ENCODE measurements around the gene MRPL24. TPM values are rescaled to one million over a fixed set of nuclear protein-coding genes. Genes with fewer than 3 reads are reported as not detected.
A peak's percentile ranks its signal among the peaks of the same experiment; 100 is the strongest.

The MRPL24 gene
- total and polyA plus RNA-seq, 4 donors = 26.7 to 120 (median 79.5) TPM

DNA sequence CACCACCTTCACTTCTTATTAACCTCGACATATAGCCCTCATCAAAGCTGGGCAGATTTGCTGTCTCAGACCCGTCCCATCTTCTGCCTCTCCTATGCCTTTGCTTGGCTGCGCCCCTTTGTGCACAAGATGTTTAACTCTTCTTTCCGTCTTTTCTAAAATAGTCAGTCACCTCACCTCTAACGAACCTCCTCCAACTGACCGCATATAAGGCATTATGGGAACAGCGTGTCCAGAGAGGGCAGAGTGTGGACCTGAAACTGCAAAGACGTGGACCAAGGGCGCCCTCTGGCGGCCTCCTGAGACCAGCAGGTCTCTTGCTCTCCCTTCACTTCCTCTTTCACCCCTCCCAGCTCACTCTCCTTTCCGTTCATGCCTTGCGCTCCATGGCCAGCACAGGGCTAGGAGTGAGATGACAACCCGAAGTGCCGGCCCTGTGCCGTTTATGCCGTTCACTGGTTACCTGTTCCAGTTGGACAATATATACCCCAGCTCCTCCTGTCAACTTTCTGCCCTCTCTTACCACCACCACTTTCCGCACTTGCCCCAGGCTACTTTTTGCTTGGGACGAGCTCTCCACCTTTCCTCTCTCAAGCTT lies 15.1 kb downstream of the MRPL24 start:
- H3K36me3 ChIP-seq (ENCODE audit: control insufficient read depth in 4 of 4, insufficient read depth in 4 of 4, low read length in 4 of 4) = peaks cover 18 to 32% (median 24%) of the 10 kb centered on the region in 4 donors
- no peaks in the 10 kb centered on the region for H3K9me3 ChIP-seq (ENCODE audit: control insufficient read depth in 4 of 4, insufficient read depth in 3 of 4, low read length in 3 of 4)
- H3K4me1 ChIP-seq (ENCODE audit: control insufficient read depth in 5 of 5, insufficient read depth in 5 of 5, low read length in 5 of 5) = peaks cover 14 to 36% (median 16%) of the 10 kb centered on the region in 5 donors
- no peak overlapping the region for H3K27ac ChIP-seq (ENCODE audit: low read depth in 1 of 2, low read length in 1 of 2)
- ATAC-seq (ENCODE audit: insufficient read depth, low FRiP score) (peak; percentile 68), DNase-seq (peak; percentile 89 to 93 (median 91))
- TF ChIP-seq, protein P1, sequence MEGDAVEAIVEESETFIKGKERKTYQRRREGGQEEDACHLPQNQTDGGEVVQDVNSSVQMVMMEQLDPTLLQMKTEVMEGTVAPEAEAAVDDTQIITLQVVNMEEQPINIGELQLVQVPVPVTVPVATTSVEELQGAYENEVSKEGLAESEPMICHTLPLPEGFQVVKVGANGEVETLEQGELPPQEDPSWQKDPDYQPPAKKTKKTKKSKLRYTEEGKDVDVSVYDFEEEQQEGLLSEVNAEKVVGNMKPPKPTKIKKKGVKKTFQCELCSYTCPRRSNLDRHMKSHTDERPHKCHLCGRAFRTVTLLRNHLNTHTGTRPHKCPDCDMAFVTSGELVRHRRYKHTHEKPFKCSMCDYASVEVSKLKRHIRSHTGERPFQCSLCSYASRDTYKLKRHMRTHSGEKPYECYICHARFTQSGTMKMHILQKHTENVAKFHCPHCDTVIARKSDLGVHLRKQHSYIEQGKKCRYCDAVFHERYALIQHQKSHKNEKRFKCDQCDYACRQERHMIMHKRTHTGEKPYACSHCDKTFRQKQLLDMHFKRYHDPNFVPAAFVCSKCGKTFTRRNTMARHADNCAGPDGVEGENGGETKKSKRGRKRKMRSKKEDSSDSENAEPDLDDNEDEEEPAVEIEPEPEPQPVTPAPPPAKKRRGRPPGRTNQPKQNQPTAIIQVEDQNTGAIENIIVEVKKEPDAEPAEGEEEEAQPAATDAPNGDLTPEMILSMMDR (IDR thresholded peaks at IDR 0.05; ENCODE audit: control extremely low read depth, extremely low read depth) = peak; percentile 90
- peak overlapping the region; percentile 5 for H3K4me3 ChIP-seq
- H3K27me3 ChIP-seq (ENCODE audit: control insufficient read depth in 3 of 3, insufficient read depth in 3 of 3, low read length in 2 of 3) = no peaks in the 10 kb centered on the region
- WGBS, 2 donors = 14 to 15% methylated on average over 18 of the region's 18 CpGs
- H3K9ac ChIP-seq (ENCODE audit: insufficient read depth in 1 of 2, low read length in 2 of 2) = peak overlapping the region in 1 of 2 donors; percentile 72

GRCh38 chr1:156721535-156721934 lies 19.4 kb downstream of the MRPL24 start:
- ATAC-seq (ENCODE audit: insufficient read depth, low FRiP score) = no peak
- no peak for DNase-seq
- no peaks in the 10 kb centered on the region for H3K9me3 ChIP-seq (ENCODE audit: control insufficient read depth in 4 of 4, insufficient read depth in 3 of 4, low read length in 3 of 4)
- H3K9ac ChIP-seq (ENCODE audit: insufficient read depth in 1 of 2, low read length in 2 of 2) = no peak overlapping the region
- 88 to 95% methylated on average over 4 of the region's 4 CpGs for WGBS, 2 donors
- peaks cover 5 to 16% (median 8%) of the 10 kb centered on the region in 5 donors for H3K4me1 ChIP-seq (ENCODE audit: control insufficient read depth in 5 of 5, insufficient read depth in 5 of 5, low read length in 5 of 5)
- TF ChIP-seq, protein P1 (IDR thresholded peaks at IDR 0.05; ENCODE audit: control extremely low read depth, extremely low read depth) = no peak
- H3K4me3 ChIP-seq = no peak overlapping the region
- no peak overlapping the region for H3K27ac ChIP-seq (ENCODE audit: low read depth in 1 of 2, low read length in 1 of 2)
- H3K27me3 ChIP-seq (ENCODE audit: control insufficient read depth in 3 of 3, insufficient read depth in 3 of 3, low read length in 2 of 3) = no peaks in the 10 kb centered on the region
- peaks cover 18 to 33% (median 26%) of the 10 kb centered on the region in 4 donors for H3K36me3 ChIP-seq (ENCODE audit: control insufficient read depth in 4 of 4, insufficient read depth in 4 of 4, low read length in 4 of 4)

DNA sequence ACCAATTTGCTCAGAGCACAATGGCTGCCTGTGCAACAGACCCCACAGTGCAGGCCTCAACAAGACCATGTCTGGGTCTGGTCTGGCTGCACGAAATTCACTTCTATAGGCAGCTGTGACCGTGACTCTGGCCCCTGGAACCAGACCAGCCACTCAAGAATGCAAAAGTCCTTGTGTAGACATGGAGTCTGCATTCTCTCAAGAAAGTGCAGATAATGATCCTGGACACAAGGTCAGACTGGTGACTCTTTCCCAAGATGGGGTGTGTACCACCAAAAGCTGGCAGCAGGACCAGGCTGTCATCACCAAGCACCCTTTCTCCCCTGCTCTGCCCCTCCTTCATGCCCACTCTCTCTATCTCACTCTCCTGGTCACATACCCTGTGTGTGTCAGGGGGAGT lies 19.8 kb downstream of the MRPL24 start:
- Histone ChIP-seq H3K9me3 (ENCODE audit: control insufficient read depth in 4 of 4, insufficient read depth in 3 of 4, low read length in 3 of 4) (no peaks in the 10 kb centered on the region), H3K4me1 (ENCODE audit: control insufficient read depth in 5 of 5, insufficient read depth in 5 of 5, low read length in 5 of 5) (peaks cover 2 to 12% (median 5%) of the 10 kb centered on the region in 5 donors), H3K4me3 (no peak overlapping the region), H3K27ac (ENCODE audit: low read depth in 1 of 2, low read length in 1 of 2) (no peak overlapping the region), H3K36me3 (ENCODE audit: control insufficient read depth in 4 of 4, insufficient read depth in 4 of 4, low read length in 4 of 4) (peaks cover 18 to 34% (median 26%) of the 10 kb centered on the region in 4 donors), H3K27me3 (ENCODE audit: control insufficient read depth in 3 of 3, insufficient read depth in 3 of 3, low read length in 2 of 3) (no peaks in the 10 kb centered on the region), H3K9ac (ENCODE audit: insufficient read depth in 1 of 2, low read length in 2 of 2) (no peak overlapping the region)
- WGBS, 2 donors = 76 to 94% methylated on average over 2 of the region's 2 CpGs
- TF ChIP-seq, protein P1 (IDR thresholded peaks at IDR 0.05; ENCODE audit: control extremely low read depth, extremely low read depth) = no peak
- DNase-seq (no peak), ATAC-seq (ENCODE audit: insufficient read depth, low FRiP score) (no peak)
